GM18867 (cell line): Measurements from ENCODE around the gene MLF1.
"Not testable (repeated sequence)": the region's sequence is repeated elsewhere in the genome, so short reads cannot be mapped to it uniquely, and the experiment has no call there.

Experiments
- ATAC-seq: cut with Tn5 transposase; IDR thresholded peaks from one replicate; pipeline ENCODE4 v1.9.1; 2021; ENCODE audit warnings: mild to moderate bottlenecking, moderate library complexity; ENCODE audit not compliant: unreplicated experiment

The MLF1 gene

GRCh38 chr3:158570999-158571702, at the start of gene MLF1:
MLF1 (plus strand) TSS chr3:158571194; CDS start chr3:158571301, 107 bp downstream.
- ATAC-seq: peak; percentile 100

GRCh38 chr3:158522221-158523136, 48.5 kb upstream of the MLF1 start:
- no peak for ATAC-seq

- ATAC-seq: no peak
Observed at GRCh38 chr3:158528076-158528674, 42.8 kb upstream of the MLF1 start.

- no peak for ATAC-seq
Observed at GRCh38 chr3:158531334-158531733, 39.7 kb upstream of the MLF1 start.

GRCh38 chr3:158532099-158532734, 38.8 kb upstream of the MLF1 start:
- peak; percentile 63 for ATAC-seq

- ATAC-seq: no peak
Observed at GRCh38 chr3:158535918-158536317, 35.1 kb upstream of the MLF1 start.

GRCh38 chr3:158539414-158540014, 31.5 kb upstream of the MLF1 start:
- peak; percentile 81 for ATAC-seq

GRCh38 chr3:158540066-158540465, 30.9 kb upstream of the MLF1 start:
- ATAC-seq: no peak

- no peak for ATAC-seq
Observed at GRCh38 chr3:158548691-158549090, 22.3 kb upstream of the MLF1 start.

- not testable (repeated sequence) for ATAC-seq
Observed at GRCh38 chr3:158549938-158550337, 21.1 kb upstream of the MLF1 start.

- no peak for ATAC-seq
Observed at GRCh38 chr3:158552124-158552523, 18.9 kb upstream of the MLF1 start.

- ATAC-seq: no peak
Observed at GRCh38 chr3:158559504-158559903, 11.5 kb upstream of the MLF1 start.

GRCh38 chr3:158560979-158561378, 10.0 kb upstream of the MLF1 start:
- no peak for ATAC-seq

- ATAC-seq: no peak
Observed at GRCh38 chr3:158562674-158563073, 8.3 kb upstream of the MLF1 start.

- ATAC-seq: no peak
Observed at GRCh38 chr3:158563076-158563475, 7.9 kb upstream of the MLF1 start.

- ATAC-seq: no peak
Observed at GRCh38 chr3:158565076-158565475, 5.9 kb upstream of the MLF1 start.

- ATAC-seq: no peak
Observed at GRCh38 chr3:158568784-158569183, 2.2 kb upstream of the MLF1 start.

- ATAC-seq: no peak
Observed at GRCh38 chr3:158569794-158570193, 1.2 kb upstream of the MLF1 start.

- ATAC-seq: no peak
Observed at GRCh38 chr3:158571969-158572765, 1.2 kb downstream of the MLF1 start.

GRCh38 chr3:158572766-158573060, 1.7 kb downstream of the MLF1 start:
- ATAC-seq: no peak
